Transverse colon (tissue), 3 donors: Measurements from ENCODE around the gene PRRT4.

Source experiments
- POLR2A ChIP-seq: fragments of 450-650 bp; IDR thresholded peaks from one replicate; pipeline ENCODE4 v1.6.1; 2016; ENCODE audit warnings: antibody characterized with exemption, mild to moderate bottlenecking, moderate library complexity
- TF ChIP-seq, protein P1 (sequence below), 5 experiments: fragments of 200-600 bp in 3 of 5; fragments of 450-650 bp in 2 of 5; sonication (generic) in 3 of 5; IDR thresholded peaks; 1 replicate in 2 of 5; 2 replicates in 3 of 5; pipeline ENCODE4 v1.5.1; 2016 to 2017; ENCODE audit warnings: antibody characterized with exemption in 5 of 5, inconsistent platforms in 3 of 5, mild to moderate bottlenecking in 2 of 5, moderate library complexity in 1 of 5

DNA sequence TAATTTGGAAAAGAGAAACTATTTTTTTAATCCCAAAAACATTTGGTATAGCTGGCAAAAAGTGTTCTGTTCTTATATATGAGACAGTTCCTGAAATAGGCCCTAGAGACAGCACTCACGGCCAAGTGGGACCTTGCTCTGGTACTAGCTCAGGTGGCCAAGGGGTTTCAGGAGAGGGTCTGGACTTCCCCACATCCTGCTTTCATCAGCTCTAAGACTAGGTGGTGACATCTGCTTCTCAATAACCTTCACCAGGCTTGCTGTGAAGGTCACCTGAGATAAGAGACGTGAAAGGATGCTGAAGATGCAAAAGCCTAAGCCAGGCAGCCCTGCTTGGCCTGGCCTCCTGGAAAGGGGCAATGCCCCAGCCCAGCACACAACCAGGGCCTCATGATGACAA lies 58.4 kb downstream of the PRRT4 start:
- TF ChIP-seq, protein P1, sequence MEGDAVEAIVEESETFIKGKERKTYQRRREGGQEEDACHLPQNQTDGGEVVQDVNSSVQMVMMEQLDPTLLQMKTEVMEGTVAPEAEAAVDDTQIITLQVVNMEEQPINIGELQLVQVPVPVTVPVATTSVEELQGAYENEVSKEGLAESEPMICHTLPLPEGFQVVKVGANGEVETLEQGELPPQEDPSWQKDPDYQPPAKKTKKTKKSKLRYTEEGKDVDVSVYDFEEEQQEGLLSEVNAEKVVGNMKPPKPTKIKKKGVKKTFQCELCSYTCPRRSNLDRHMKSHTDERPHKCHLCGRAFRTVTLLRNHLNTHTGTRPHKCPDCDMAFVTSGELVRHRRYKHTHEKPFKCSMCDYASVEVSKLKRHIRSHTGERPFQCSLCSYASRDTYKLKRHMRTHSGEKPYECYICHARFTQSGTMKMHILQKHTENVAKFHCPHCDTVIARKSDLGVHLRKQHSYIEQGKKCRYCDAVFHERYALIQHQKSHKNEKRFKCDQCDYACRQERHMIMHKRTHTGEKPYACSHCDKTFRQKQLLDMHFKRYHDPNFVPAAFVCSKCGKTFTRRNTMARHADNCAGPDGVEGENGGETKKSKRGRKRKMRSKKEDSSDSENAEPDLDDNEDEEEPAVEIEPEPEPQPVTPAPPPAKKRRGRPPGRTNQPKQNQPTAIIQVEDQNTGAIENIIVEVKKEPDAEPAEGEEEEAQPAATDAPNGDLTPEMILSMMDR (IDR thresholded peaks at IDR 0.05), result no peak
- no peak for TF ChIP-seq POLR2A
